Hematopoietic multipotent progenitor cell treated with erythropoietin and hydrocortisone succinate and interleukin-3 and kit ligand, for 6 days (in vitro differentiated cells): ENCODE measurements around the gene RNLS.
A peak's percentile ranks its signal among the peaks of the same experiment; 100 is the strongest.

Experiments used
- DNase-seq: peaks from one replicate; pipeline ENCODE4 v3.0.0-alpha.2; 2015

The RNLS gene

DNA sequence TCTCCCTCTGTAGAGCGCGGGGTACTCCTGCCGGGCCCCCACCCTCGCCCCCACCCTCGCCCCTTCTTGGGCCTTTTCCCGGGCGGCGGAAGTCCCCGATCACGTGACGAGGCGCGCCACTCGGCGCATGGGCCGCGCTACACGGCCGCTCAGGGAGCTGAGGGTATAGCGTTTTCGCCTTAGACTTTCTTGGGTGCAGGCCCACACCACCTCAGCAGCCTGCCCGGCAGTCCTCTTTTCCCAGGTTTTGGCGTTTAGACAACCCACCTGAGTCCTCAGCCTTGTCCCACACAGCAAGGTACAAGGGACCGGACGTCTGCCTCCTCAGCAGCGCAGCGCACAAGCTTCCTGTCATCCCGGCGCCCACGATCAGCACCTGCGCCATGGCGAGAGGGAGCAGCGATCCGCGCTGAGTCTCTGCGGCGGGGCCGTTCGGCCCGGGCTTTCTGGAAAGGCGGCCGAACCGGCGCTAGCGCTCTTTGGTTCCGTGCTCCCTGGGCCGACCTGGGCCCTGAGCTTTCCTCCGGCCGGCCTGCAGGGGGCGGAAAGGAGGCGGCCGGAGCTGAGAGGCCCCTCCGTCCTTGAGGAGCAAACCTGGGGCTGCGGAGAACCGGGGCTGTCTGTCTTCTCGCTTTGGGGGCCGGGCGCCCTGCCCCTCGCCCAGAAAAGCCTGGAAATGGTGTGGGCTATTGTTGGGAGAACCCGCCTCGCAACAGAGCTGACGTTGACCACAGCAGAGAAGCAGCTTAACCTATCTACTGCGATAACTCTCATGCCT, at the start of gene RNLS:
RNLS (minus strand) TSS at position 513 of the 778 bp plus-strand sequence.
- DNase-seq = peak; percentile 78

DNA sequence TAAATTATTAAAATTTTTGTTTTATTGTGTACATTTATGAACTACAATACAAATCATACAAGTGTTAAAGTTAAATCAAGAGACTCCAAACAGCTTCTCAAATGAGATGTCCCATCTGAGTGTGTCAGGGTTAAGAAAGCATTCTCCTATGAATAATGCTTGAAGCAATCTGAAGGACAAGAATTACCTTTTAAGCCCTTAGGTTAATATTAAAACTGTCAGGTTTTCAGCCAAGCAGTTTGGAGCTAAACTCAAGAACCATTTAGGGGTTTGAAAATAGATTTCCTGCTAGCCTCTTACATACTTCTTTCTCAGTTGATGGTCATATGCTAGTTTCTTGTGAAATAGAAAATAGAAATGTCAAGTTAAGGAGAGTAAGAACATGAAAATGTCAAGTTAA, 41.7 kb upstream of the RNLS start:
- no peak for DNase-seq

DNA sequence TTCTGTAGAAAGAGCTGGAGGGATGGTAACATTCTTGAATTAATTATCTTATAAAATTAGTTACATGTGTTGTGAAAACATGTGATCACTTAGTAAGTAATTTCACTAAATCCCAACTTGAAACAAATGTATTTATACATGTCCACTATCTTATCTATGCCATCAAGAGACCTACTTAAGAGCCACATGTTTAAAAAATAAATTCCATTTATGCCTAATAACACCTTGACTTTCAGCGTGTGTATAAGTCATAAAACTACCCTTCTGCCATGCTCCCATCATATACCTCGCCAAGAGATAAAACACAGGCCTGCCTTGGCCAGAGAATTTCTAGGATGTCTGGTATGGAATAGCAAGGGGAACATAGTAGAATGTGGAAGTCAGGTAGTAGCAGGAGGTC, 40.7 kb upstream of the RNLS start:
- DNase-seq = no peak

GRCh38 chr10:88620441-88620840, 37.3 kb upstream of the RNLS start:
- DNase-seq = no peak

- no peak for DNase-seq
Measured at GRCh38 chr10:88618496-88618895, 35.4 kb upstream of the RNLS start.

GRCh38 chr10:88617772-88618300, 34.7 kb upstream of the RNLS start:
- no peak for DNase-seq

DNA sequence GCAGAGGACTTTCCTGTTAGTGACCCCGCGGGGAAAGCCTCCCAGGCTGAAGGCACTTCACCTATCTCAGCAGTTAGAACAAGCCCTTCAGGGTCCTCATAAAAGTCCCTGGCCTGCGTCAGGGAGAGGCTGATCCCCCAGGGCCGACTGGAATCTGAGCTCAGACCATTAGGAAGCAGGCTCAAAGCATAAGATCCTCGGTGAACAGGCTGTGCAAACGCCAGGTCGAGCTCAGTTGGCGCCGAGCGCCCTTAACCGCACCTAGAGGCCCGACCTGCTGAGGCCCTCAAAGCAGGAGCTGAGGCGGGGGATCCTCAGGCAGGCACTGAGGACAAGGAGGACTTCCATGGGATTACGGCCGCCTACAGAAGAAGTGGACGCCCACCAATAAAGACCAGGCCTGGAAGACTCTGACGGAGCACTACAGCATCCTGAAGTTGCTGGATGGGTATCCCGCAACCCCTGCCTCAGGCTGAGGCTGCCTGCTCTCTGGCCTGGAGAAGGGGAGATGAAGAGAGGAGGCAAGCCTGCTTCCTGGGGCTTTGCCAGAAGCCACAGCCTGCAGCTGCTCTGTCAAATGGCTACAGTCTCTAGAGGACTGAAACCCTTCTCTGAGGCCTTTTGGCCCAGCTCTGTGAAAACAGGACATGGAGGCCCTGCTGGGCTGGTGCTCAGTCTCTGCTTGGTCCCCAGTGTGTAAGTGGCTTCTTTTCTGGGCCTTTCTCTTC, 33.3 kb upstream of the RNLS start:
- no peak for DNase-seq

DNA sequence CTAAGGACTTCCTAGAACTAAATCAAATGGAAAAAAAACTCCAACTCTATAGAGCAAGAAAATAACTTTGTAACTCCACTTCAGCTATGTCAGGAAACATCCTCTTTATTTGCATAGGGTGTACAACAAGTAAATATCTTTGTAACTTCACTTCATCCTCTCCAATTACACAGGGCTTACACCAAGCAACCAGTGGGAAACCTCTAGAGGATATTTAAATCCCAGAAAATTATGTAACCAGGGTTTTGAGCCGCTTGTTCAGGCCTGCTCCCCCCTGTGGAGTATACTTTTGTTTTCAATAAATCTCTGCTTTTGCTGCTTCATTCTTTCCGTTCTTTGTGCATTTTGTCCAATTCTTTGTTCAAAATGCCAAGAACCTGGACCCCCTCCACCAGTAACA, 25.7 kb upstream of the RNLS start:
- DNase-seq = no peak

GRCh38 chr10:88608052-88608732, 25.1 kb upstream of the RNLS start:
- DNase-seq = no peak

GRCh38 chr10:88598055-88598454, 14.9 kb upstream of the RNLS start:
- DNase-seq = peak; percentile 40

GRCh38 chr10:88594482-88594881, 11.4 kb upstream of the RNLS start:
- DNase-seq = no peak

DNA sequence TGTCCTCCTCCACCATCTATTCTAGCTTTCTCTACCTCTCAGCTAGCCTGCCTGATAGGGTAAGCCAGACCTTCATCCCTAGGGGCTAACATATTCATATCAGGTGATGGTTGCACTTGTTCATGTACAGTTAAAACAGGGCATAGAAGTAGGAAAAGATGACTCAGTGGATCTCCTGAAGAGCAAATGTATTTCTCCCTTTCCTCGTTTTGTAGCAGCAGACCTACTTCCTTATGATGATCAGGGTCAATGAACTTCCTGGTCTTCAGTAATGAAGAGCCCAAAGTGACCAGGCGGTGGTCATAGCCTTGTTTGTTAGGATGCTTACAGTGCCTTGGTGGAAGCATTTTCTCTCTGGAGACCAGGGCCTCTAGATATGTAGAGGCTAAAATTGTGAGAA, 9.8 kb upstream of the RNLS start:
- DNase-seq = no peak

DNA sequence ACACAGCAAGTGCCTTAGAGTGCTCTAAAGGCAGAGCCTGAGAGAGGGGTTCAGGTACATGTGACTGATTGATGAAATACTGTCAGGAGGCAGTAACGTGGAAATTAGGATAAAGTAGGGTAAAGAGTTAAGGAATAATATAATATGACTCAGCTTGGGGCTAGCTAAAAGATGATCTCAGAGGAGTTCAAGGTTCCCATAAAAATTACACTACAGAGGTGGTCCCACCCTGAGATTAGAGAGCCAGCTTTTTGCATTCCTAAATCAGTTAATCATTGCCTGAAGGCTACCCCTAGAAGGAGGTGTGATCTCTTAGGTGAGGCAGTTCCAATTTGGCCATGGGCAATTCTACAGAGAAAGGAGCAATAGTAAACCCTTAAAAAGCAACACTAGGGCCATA, 9.3 kb upstream of the RNLS start:
- no peak for DNase-seq

DNA sequence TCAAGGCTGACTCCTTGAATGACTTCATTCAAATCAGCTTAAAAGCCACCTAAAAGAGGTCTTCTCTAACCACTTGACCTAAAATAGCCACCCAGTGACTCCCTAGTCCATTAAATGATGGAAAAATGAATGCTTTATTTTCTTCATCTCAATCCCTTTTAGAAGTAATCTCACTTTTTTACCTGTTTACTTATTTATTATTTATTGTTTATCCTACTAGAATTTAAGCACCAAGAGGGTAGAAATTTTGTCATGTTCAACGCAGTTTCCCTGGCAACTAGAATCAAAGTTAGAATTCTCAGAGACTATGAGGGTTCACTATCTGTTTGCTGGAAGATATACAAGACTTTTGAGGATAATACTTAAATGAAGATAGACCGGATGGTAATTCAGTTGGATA, 3.3 kb upstream of the RNLS start, which contains the start of gene LIPJ:
LIPJ (plus strand) TSS at position 301 of the 400 bp plus-strand sequence. CDS start 3,926 bp downstream, outside the sequence.
- no peak for DNase-seq

DNA sequence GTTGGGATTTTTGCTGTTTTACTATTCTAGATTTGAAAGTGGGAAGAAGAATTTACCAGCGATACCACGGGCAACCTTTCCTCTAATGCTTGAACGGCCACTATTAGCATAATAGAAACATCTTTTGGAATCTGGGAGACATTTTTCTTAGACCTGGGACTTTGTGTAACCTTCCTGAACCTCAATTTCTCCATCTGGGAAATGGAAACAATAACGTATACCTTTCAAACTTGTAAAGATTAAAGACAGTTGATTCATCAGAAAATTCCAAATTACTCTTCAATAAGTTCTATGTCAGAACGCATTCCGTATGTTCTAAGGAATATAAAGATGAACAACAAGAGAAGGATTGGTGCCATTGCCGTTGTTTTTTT, 453 bp upstream of the RNLS start:
- DNase-seq = no peak

GRCh38 chr10:88582411-88582805, 710 bp downstream of the RNLS start:
- DNase-seq = peak; percentile 3

DNA sequence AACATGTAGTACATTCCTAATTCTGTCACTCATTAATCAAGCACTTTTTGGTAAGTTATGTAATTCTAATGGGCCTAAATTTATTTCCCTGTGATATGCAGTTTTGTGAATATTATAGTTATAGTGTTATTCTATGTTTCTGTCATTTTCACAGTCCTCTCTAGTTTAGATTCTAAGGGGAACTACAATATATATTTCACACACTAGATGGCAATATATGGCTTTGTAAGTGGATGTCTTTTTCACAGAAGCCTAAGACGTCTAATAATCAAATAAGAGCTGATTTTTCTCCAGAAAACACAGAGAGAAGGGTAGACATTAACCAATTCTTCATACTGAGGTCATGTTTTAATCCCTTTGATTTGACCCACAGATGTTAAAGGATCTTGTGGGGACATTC, 18.0 kb downstream of the RNLS start:
- DNase-seq = peak; percentile 69

DNA sequence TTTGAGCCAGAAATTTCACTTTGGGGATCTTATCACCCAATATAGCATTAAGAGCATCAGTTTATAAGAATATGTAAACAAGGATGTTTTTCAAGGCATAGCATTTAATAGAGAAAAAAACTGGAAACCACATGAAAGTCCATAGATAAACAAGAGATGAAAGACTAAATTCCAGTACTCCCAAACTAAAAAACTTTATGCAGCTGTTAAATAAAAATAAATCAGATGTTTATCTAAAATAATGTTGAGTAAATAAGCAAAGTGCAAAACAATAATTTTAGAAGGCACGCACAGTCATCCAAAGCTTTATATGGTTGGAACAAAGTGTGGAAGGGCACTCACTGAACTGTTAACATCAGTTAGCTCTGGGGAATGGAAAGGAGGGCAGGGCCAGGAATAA, 21.0 kb downstream of the RNLS start:
- DNase-seq = no peak

- DNase-seq = no peak
Measured at GRCh38 chr10:88557658-88558057, 25.5 kb downstream of the RNLS start.

- DNase-seq = no peak
Measured at GRCh38 chr10:88557256-88557655, 25.9 kb downstream of the RNLS start.

- DNase-seq = peak; percentile 28
Measured at GRCh38 chr10:88555190-88555908, 27.8 kb downstream of the RNLS start.

GRCh38 chr10:88553116-88553752, 29.9 kb downstream of the RNLS start:
- peak; percentile 80 for DNase-seq
